K562 (cell line): ENCODE measurements around the gene CLDN1. TPM values are rescaled to one million over a fixed set of nuclear protein-coding genes. Genes with fewer than 3 reads are reported as not detected.

ENCODE experiments used
- ATAC-seq: fragments of 200-7000 bp; cut with Tn5 transposase; 3 replicates; pipeline ENCODE4 v1.9.1; 2020; ENCODE audit warnings: moderate library complexity
- BruUV-seq: library from RNA; stranded (reverse); fragments of 400-500 nt; replicated peaks from 2 replicates; lab custom pipeline; 2021; lab: Mats Ljungman, UMichigan
- CTCF ChIA-PET: fragments of 300-600 bp; formaldehyde crosslinking; extraction: SDS; loops from one replicate; lab custom pipeline; 2021; ENCODE audit warnings: low intra/inter-chr PET ratio; lab: Yijun Ruan, JAX
- POLR2A ChIA-PET: fragments of 300-600, 350-650 bp; sonication (Branson Sonifier 250); formaldehyde crosslinking; extraction: SDS; loops from one replicate; lab custom pipeline; 2021; ENCODE audit warnings: antibody characterized with exemption, inconsistent platforms; lab: Yijun Ruan, JAX
- DNase-seq, 4 experiments: peaks; one replicate each; pipeline versions ENCODE4 v3.0.0 to v3.0.0-alpha.2; 2011 to 2018; ENCODE audit warnings: low spot score in 3 of 4, mixed read lengths in 3 of 4; ENCODE audit errors: extremely low read depth in 1 of 4
- FAIRE-seq: peaks from 2 replicates; lab custom pipeline; 2011; peaks lifted over from hg19 to GRCh38; lab: Jason Lieb, UNC
- H2AFZ ChIP-seq: 2 replicates; pipeline ENCODE4 v1.6.0; 2011; ENCODE audit warnings: low read depth, low read length, control low read depth, inconsistent platforms
- H3K27ac ChIP-seq: fragments of 200-600 bp; 3 replicates; pipeline ENCODE4 v1.8.0; 2011; ENCODE audit warnings: low read depth, mild to moderate bottlenecking, control low read depth, inconsistent platforms, low read length, moderate library complexity, mixed read lengths; ENCODE audit errors: extremely low read depth
- H3K27me3 ChIP-seq, 2 experiments: fragments of 300-600 bp in 1 of 2; 2 replicates in 1 of 2; 3 replicates in 1 of 2; pipeline versions ENCODE4 v1.6.0 to v1.8.0; 2011; ENCODE audit warnings: inconsistent platforms in 2 of 2, low read length in 2 of 2, mild to moderate bottlenecking in 1 of 2, mixed read lengths in 1 of 2, moderate library complexity in 1 of 2; ENCODE audit not compliant: control insufficient read depth in 2 of 2, insufficient read depth in 2 of 2
- H3K36me3 ChIP-seq: fragments of 300-600 bp; 3 replicates; pipeline ENCODE4 v1.8.0; 2011; ENCODE audit warnings: mild to moderate bottlenecking, low read length, inconsistent platforms; ENCODE audit not compliant: control insufficient read depth, insufficient read depth
- H3K4me1 ChIP-seq, 2 experiments: fragments of 200-600 bp in 1 of 2; replicated peaks in 1 of 2; 2 replicates in 1 of 2; 3 replicates in 1 of 2; pipeline versions ENCODE4 v1.5.1 to v1.8.0; 2011; ENCODE audit warnings: inconsistent platforms in 2 of 2, low read length in 2 of 2, mild to moderate bottlenecking in 1 of 2, mixed read lengths in 1 of 2, moderate library complexity in 1 of 2; ENCODE audit not compliant: control insufficient read depth in 2 of 2, insufficient read depth in 2 of 2
- H3K4me2 ChIP-seq: 2 replicates; pipeline ENCODE4 v1.6.1; 2011; ENCODE audit warnings: low read length, control low read depth, inconsistent platforms, mixed read lengths; ENCODE audit not compliant: insufficient read depth
- H3K4me3 ChIP-seq: fragments of 200-600 bp; sonication (generic), shearing (Covaris generic); 2 replicates; pipeline ENCODE4 v1.5.1; 2016; ENCODE audit warnings: control low read depth, inconsistent platforms
- H3K79me2 ChIP-seq: fragments of 200-600 bp; 3 replicates; pipeline ENCODE4 v1.8.0; 2011; ENCODE audit warnings: low read length, inconsistent platforms; ENCODE audit not compliant: control insufficient read depth, insufficient read depth
- H3K9ac ChIP-seq, 2 experiments: 2 replicates each; pipeline versions ENCODE4 v1.6.0 to v1.6.1; 2011; ENCODE audit warnings: low read depth in 2 of 2, low read length in 2 of 2, control low read depth in 1 of 2, inconsistent platforms in 1 of 2, mild to moderate bottlenecking in 1 of 2, mixed read lengths in 1 of 2; ENCODE audit not compliant: insufficient read depth in 1 of 2
- H3K9me1 ChIP-seq: one replicate; pipeline ENCODE4 v1.6.0; 2011; ENCODE audit warnings: inconsistent platforms, mild to moderate bottlenecking, low read length, moderate library complexity; ENCODE audit not compliant: control insufficient read depth, insufficient read depth
- H3K9me3 ChIP-seq: replicated peaks from 2 replicates; pipeline ENCODE4 v1.5.1; 2011; ENCODE audit warnings: low read depth, low read length, inconsistent platforms; ENCODE audit not compliant: control insufficient read depth, insufficient read depth
- H4K20me1 ChIP-seq: replicated peaks from 2 replicates; pipeline ENCODE4 v1.6.1; 2011; ENCODE audit warnings: low read length, inconsistent platforms, mixed read lengths; ENCODE audit not compliant: control insufficient read depth, insufficient read depth
- CC2D1A ChIP-seq: fragments of 450-650 bp; IDR thresholded peaks from 2 replicates; pipeline ENCODE4 v1.6.1; 2017; ENCODE audit warnings: mild to moderate bottlenecking
- GTF2E2 ChIP-seq: fragments of 200-800 bp; sonication (Bioruptor generic); IDR thresholded peaks from 2 replicates; pipeline ENCODE4 v1.6.1; 2016; ENCODE audit warnings: missing genetic modification characterization, missing compliant biosample characterization
- ILF3 ChIP-seq: fragments of 450-650 bp; IDR thresholded peaks from 2 replicates; pipeline ENCODE4 v1.6.1; 2018; ENCODE audit warnings: antibody characterized with exemption, mild to moderate bottlenecking, moderate library complexity, borderline replicate concordance
- MEF2A ChIP-seq: IDR thresholded peaks from 2 replicates; pipeline ENCODE4 v1.6.1; 2011; ENCODE audit warnings: low read depth, mild to moderate bottlenecking, low read length, moderate library complexity; ENCODE audit not compliant: control insufficient read depth
- RBM14 ChIP-seq: fragments of 200-400 bp; formaldehyde crosslinking; IDR thresholded peaks from 2 replicates; pipeline ENCODE4 v1.6.1; 2018; ENCODE audit warnings: low read depth, mild to moderate bottlenecking, low read length, moderate library complexity, borderline replicate concordance; ENCODE audit not compliant: insufficient read depth
- RUNX1 ChIP-seq: sonication (generic); IDR thresholded peaks from 2 replicates; pipeline ENCODE4 v1.6.1; 2016; ENCODE audit warnings: antibody characterized with exemption, low read depth
- ZNF134 ChIP-seq: fragments of 250-450 bp; sonication (Bioruptor Pico); conservative IDR thresholded peaks from 2 replicates; pipeline ENCODE4 v1.4.0; 2020
- WGBS: fragments of 100-300 bp; shearing (Covaris generic); methylation state at CpG from one replicate; pipeline ENCODE4 v1.1.6; 2016; ENCODE audit warnings: low coverage, mixed read lengths; ENCODE audit not compliant: insufficient coverage; ENCODE audit errors: missing lambda C conversion rate; 5-methylcytosine and 5-hydroxymethylcytosine counted together
- in situ Hi-C: fragments of 300-500 bp; cut with MboI; formaldehyde crosslinking; loops from 4 replicates; pipeline ENCODE4 v1.15.0; 2018; ENCODE audit warnings: inconsistent platforms, mixed read lengths
- intact Hi-C: fragments of 100-400 bp; cut with micrococcal nuclease; formaldehyde crosslinking; loops from 2 replicates; pipeline ENCODE4 v1.14.2; 2022
- polyA plus RNA-seq, 8 experiments: library from polyadenylated mRNA; depleted of rRNA in 4 of 8; stranded (reverse) in 5 of 8; unstranded in 3 of 8; fragments of >200 nt; fragmentation: Nextera tagmentation in 2 of 8; fragmentation: Illumina TruSeq in 1 of 8; extraction: Ambion mirVana in 2 of 8; extraction: Trizol in 1 of 8; gene quantifications; 2 replicates each; pipeline versions ENCODE4 v1.2.1 to v1.2.3, GENCODE V29; 2011 to 2014; ENCODE audit warnings: inconsistent platforms in 1 of 8, missing spikeins in 1 of 8
- total RNA-seq, 7 experiments: library from RNA; depleted of rRNA in 6 of 7; stranded (reverse); fragments of >200 nt in 6 of 7; fragmentation: Illumina TruSeq in 2 of 7; extraction: Trizol in 2 of 7; gene quantifications; 2 replicates each; pipeline versions ENCODE4 v1.2.1 to v1.2.3, GENCODE V29; 2011 to 2021; ENCODE audit warnings: low replicate concordance in 1 of 7
- TF ChIP-seq, protein P1 (sequence below): sonication (generic); formaldehyde crosslinking; IDR thresholded peaks from 2 replicates; pipeline ENCODE4 v1.9.0; 2022; ENCODE audit warnings: mild to moderate bottlenecking, missing genetic modification reagents

Gene CLDN1
- total and polyA plus RNA-seq, 9 of the 15 experiments (the other 6 are each of a cell fraction or from before 2014, with no cell fraction given) = 0.16 TPM; not detected in 8

DNA sequence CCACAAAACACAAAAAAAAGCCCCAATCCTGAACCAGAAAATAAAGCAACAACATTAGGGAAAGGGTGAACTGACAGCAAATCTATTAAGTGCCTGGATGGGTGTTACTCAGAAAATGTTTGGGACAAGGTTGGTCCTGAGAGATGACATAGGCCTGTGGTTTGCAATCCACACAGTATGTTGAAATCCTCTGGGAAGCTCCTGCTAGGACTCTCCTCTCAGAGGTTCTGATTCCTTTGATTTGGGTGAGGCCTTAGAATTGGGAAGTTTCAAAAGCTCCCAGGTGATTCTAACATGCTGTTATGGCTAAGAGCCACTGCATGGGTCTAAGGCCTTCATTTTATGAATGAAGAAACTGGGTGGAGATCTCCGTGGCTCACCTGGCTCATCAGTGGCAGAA is 18.4 kb downstream of the CLDN1 start:
- Histone ChIP-seq H3K4me2 (no peak overlapping the region), H3K4me1 (no peaks in the 10 kb centered on the region), H2AFZ (no peak overlapping the region), H3K9me3 (no peaks in the 10 kb centered on the region), H3K27me3 (no peaks in the 10 kb centered on the region), H4K20me1 (no peaks in the 10 kb centered on the region), H3K4me3 (no peak overlapping the region), H3K9me1 (no peaks in the 10 kb centered on the region), H3K79me2 (no peaks in the 10 kb centered on the region), H3K9ac (no peak overlapping the region), H3K36me3 (no peaks in the 10 kb centered on the region), H3K27ac (no peak overlapping the region)
- ATAC-seq = no peak
- WGBS = 0% methylated on average over 1 of the region's 1 CpG
- BruUV-seq = no TSS peak
- intact Hi-C loops = no loop called here
- no peak for FAIRE-seq
- in situ Hi-C loops = no loop called here
- TF ChIP-seq ILF3 (no peak), RUNX1 (no peak), ZNF134 (no peak)
- DNase-seq = no peak
- CTCF ChIA-PET = no interaction called here
- POLR2A ChIA-PET = no interaction called here

DNA sequence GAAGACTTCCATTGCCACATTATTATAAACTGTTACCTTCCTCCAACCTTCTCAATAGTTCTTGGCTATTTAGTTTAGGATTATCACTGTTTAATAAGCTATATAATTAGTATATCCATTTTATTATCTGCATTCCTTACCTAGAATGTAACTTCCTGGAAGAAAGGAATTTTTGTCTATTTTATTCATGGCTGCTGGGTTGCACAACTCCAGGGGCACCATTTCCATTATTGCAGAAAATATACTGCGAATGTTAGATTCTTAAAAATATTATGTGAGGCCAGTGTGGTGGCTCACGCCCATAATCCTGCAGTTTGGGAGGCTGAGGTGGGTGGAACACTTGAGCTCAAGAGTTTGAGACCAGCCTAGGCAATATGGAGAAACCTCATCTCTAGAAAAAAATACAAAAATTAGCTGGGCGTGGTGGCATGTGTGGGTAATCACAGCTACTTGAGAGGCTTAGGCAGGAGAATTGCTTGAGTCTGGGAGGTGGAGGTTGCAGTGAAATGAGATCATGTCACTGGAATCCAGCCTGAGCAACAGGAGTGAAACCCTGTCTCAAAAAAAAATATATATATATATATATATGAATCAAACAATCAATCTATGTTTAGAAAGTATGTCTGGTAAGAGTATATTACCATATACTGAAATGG is 19.9 kb downstream of the CLDN1 start:
- no peak for FAIRE-seq
- Histone ChIP-seq H3K4me1 (no peaks in the 10 kb centered on the region), H3K4me2 (no peak overlapping the region), H3K27me3 (no peaks in the 10 kb centered on the region), H2AFZ (no peak overlapping the region), H4K20me1 (no peaks in the 10 kb centered on the region), H3K79me2 (no peaks in the 10 kb centered on the region), H3K9ac (no peak overlapping the region), H3K4me3 (no peak overlapping the region), H3K27ac (no peak overlapping the region), H3K9me3 (no peaks in the 10 kb centered on the region), H3K36me3 (no peaks in the 10 kb centered on the region), H3K9me1 (no peaks in the 10 kb centered on the region)
- in situ Hi-C loops (no loop called here), intact Hi-C loops (no loop called here)
- no TSS peak for BruUV-seq
- CTCF ChIA-PET = no interaction called here
- ATAC-seq = no peak
- no peak for DNase-seq
- WGBS = 0% methylated on average over 3 of the region's 3 CpGs
- POLR2A ChIA-PET = no interaction called here
- TF ChIP-seq, protein P1, sequence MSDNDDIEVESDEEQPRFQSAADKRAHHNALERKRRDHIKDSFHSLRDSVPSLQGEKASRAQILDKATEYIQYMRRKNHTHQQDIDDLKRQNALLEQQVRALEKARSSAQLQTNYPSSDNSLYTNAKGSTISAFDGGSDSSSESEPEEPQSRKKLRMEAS (CRISPR knock-in tag) = no peak
- TF ChIP-seq GTF2E2 (tag) (no peak), MEF2A (no peak), CC2D1A (no peak), RBM14 (no peak)
